SU-DHL-6 (cell line): Measurements from ENCODE around the gene ARL15.

Source experiments
- H2AFZ ChIP-seq: fragments of 200-600 bp; sonication (generic); 2 replicates; pipeline ENCODE4 v1.6.1; 2014; ENCODE audit warnings: low read depth, mild to moderate bottlenecking, moderate library complexity, mixed read lengths, antibody characterized with exemption, low read length; ENCODE audit not compliant: severe bottlenecking
- H3F3A ChIP-seq: fragments of 200-600 bp; shearing (Covaris generic); 2 replicates; pipeline ENCODE4 v1.6.0; 2016; ENCODE audit warnings: antibody characterized with exemption, mild to moderate bottlenecking; ENCODE audit not compliant: insufficient read depth
- H3K27ac ChIP-seq: fragments of 200-600 bp; sonication (generic); 2 replicates; pipeline ENCODE4 v1.5.1; 2016; ENCODE audit warnings: low read depth, mild to moderate bottlenecking, low read length, moderate library complexity, mixed read lengths
- H3K27me3 ChIP-seq: fragments of 200-600 bp; sonication (generic), shearing (Covaris generic); 2 replicates; pipeline ENCODE4 v1.6.0; 2014; ENCODE audit warnings: mild to moderate bottlenecking, low read length
- H3K36me3 ChIP-seq: fragments of 200-600 bp; sonication (generic); 2 replicates; pipeline ENCODE4 v1.6.1; 2014; ENCODE audit warnings: mild to moderate bottlenecking, low read length, mixed read lengths
- H3K4me2 ChIP-seq: fragments of 300-600, 200-600 bp; shearing (Covaris generic), sonication (generic); 2 replicates; pipeline ENCODE4 v1.6.0; 2014; ENCODE audit warnings: low read length, low read depth, mild to moderate bottlenecking; ENCODE audit not compliant: poor library complexity, severe bottlenecking
- H3K4me3 ChIP-seq: fragments of 200-600 bp; sonication (generic); 2 replicates; pipeline ENCODE4 v1.5.1; 2014; ENCODE audit warnings: antibody characterized with exemption, low read length, mild to moderate bottlenecking, mixed read lengths; ENCODE audit not compliant: insufficient read depth, poor library complexity, severe bottlenecking
- H3K79me2 ChIP-seq: fragments of 200-600 bp; sonication (generic); 2 replicates; pipeline ENCODE4 v1.6.1; 2014; ENCODE audit warnings: mild to moderate bottlenecking, low read length, moderate library complexity; ENCODE audit not compliant: insufficient read depth
- H3K9ac ChIP-seq: fragments of 200-600 bp; sonication (generic); 2 replicates; pipeline ENCODE4 v1.7.0; 2014; ENCODE audit warnings: mild to moderate bottlenecking, low read length
- H3K9me2 ChIP-seq: fragments of 200-600 bp; sonication (generic); replicated peaks from 2 replicates; pipeline ENCODE4 v1.6.1; 2014; ENCODE audit warnings: low read length; ENCODE audit not compliant: insufficient read depth
- H3K9me3 ChIP-seq: fragments of 200-600 bp; sonication (generic); 2 replicates; pipeline ENCODE4 v1.6.1; 2014; ENCODE audit warnings: low read length, mixed read lengths; ENCODE audit not compliant: insufficient read depth
- H4K20me1 ChIP-seq: fragments of 200-600 bp; sonication (generic); 2 replicates; pipeline ENCODE4 v1.6.1; 2014; ENCODE audit warnings: low read depth, mild to moderate bottlenecking, antibody characterized with exemption, low read length, moderate library complexity, mixed read lengths
- EZH2phosphoT487 ChIP-seq: fragments of 200-600 bp; sonication (generic), shearing (Covaris generic); conservative IDR thresholded peaks from 2 replicates; pipeline ENCODE4 v1.6.1; 2018; ENCODE audit warnings: mild to moderate bottlenecking, antibody characterized with exemption, low read length, moderate library complexity, mixed read lengths
- TF ChIP-seq, protein P1 (sequence below): fragments of 200-600 bp; sonication (generic); IDR thresholded peaks from one replicate; pipeline ENCODE4 v1.5.1; 2017; ENCODE audit warnings: antibody characterized with exemption, mild to moderate bottlenecking, low read length, moderate library complexity; ENCODE audit not compliant: insufficient read depth, poor library complexity, severe bottlenecking

The ARL15 gene

DNA sequence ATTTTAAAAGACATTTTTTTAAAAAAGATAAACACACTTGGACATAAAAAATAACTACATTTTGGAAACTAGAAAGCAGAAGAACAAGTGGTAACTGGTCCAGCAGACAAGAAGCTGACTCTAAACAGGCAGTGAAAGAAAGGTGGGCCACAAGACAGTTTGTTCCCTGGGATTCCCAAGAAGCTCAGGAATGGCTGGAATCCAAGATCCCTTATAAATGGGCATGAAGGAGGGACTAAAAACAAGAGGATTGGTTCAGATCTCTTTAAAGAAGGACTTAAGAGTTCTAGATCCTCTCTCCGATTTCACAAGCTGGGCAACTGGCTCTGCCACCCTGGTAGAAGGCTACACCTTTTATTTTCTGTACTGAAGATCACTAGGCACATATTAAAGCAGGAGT, 102.8 kb downstream of the ARL15 start:
- H3K4me2 ChIP-seq: no peak overlapping the region
- no peaks in the 10 kb centered on the region for H3K9me3 ChIP-seq
- H3F3A ChIP-seq: no peaks in the 10 kb centered on the region
- no peak for TF ChIP-seq EZH2phosphoT487
- TF ChIP-seq, protein P1, sequence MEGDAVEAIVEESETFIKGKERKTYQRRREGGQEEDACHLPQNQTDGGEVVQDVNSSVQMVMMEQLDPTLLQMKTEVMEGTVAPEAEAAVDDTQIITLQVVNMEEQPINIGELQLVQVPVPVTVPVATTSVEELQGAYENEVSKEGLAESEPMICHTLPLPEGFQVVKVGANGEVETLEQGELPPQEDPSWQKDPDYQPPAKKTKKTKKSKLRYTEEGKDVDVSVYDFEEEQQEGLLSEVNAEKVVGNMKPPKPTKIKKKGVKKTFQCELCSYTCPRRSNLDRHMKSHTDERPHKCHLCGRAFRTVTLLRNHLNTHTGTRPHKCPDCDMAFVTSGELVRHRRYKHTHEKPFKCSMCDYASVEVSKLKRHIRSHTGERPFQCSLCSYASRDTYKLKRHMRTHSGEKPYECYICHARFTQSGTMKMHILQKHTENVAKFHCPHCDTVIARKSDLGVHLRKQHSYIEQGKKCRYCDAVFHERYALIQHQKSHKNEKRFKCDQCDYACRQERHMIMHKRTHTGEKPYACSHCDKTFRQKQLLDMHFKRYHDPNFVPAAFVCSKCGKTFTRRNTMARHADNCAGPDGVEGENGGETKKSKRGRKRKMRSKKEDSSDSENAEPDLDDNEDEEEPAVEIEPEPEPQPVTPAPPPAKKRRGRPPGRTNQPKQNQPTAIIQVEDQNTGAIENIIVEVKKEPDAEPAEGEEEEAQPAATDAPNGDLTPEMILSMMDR: no peak
- H3K9me2 ChIP-seq: no peaks in the 10 kb centered on the region
- H3K27ac ChIP-seq: no peak overlapping the region
- no peaks in the 10 kb centered on the region for H4K20me1 ChIP-seq
- H2AFZ ChIP-seq: no peak overlapping the region
- H3K27me3 ChIP-seq: no peaks in the 10 kb centered on the region
- no peak overlapping the region for H3K4me3 ChIP-seq
- H3K9ac ChIP-seq: no peak overlapping the region
- no peaks in the 10 kb centered on the region for H3K36me3 ChIP-seq
- no peaks in the 10 kb centered on the region for H3K79me2 ChIP-seq

GRCh38 chr5:54206580-54207229, 103.7 kb downstream of the ARL15 start:
- Histone ChIP-seq H3K9me3 (no peaks in the 10 kb centered on the region), H3K27ac (no peak overlapping the region), H3K27me3 (no peaks in the 10 kb centered on the region), H3K9me2 (no peaks in the 10 kb centered on the region), H3K9ac (no peak overlapping the region), H2AFZ (no peak overlapping the region), H3K4me3 (no peak overlapping the region), H3K79me2 (no peaks in the 10 kb centered on the region), H3K4me2 (no peak overlapping the region), H3K36me3 (no peaks in the 10 kb centered on the region), H4K20me1 (no peaks in the 10 kb centered on the region), H3F3A (no peaks in the 10 kb centered on the region)
- TF ChIP-seq EZH2phosphoT487: no peak
- TF ChIP-seq, protein P1: no peak

GRCh38 chr5:54205918-54206317, 104.5 kb downstream of the ARL15 start:
- TF ChIP-seq EZH2phosphoT487: no peak

GRCh38 chr5:54205453-54205852, 104.9 kb downstream of the ARL15 start:
- no peak overlapping the region for H3K4me2 ChIP-seq
- no peaks in the 10 kb centered on the region for H4K20me1 ChIP-seq
- no peak overlapping the region for H3K4me3 ChIP-seq
- H3K9ac ChIP-seq: no peak overlapping the region
- H3K27ac ChIP-seq: no peak overlapping the region
- no peaks in the 10 kb centered on the region for H3K36me3 ChIP-seq
- TF ChIP-seq EZH2phosphoT487: no peak
- H2AFZ ChIP-seq: no peak overlapping the region
- H3K9me3 ChIP-seq: no peaks in the 10 kb centered on the region
- no peaks in the 10 kb centered on the region for H3K27me3 ChIP-seq
- no peaks in the 10 kb centered on the region for H3K79me2 ChIP-seq
- no peaks in the 10 kb centered on the region for H3K9me2 ChIP-seq
- H3F3A ChIP-seq: no peaks in the 10 kb centered on the region

More at GRCh38 chr5:54205918-54206317, 104.5 kb downstream of the ARL15 start:
- no peaks in the 10 kb centered on the region for H3F3A ChIP-seq
- H3K36me3 ChIP-seq: no peaks in the 10 kb centered on the region
- no peak overlapping the region for H3K9ac ChIP-seq
- no peak overlapping the region for H3K4me2 ChIP-seq
- H3K9me3 ChIP-seq: no peaks in the 10 kb centered on the region
- no peaks in the 10 kb centered on the region for H3K79me2 ChIP-seq
- H3K27ac ChIP-seq: no peak overlapping the region
- H3K27me3 ChIP-seq: no peaks in the 10 kb centered on the region
- no peaks in the 10 kb centered on the region for H4K20me1 ChIP-seq
- H3K4me3 ChIP-seq: no peak overlapping the region
- no peak overlapping the region for H2AFZ ChIP-seq
- H3K9me2 ChIP-seq: no peaks in the 10 kb centered on the region
